SJCRH30 (cell line): ENCODE data around the gene ABCA4. TPM values are rescaled to one million over a fixed set of nuclear protein-coding genes. Genes with fewer than 3 reads are reported as not detected.

ENCODE experiments used
- DNase-seq, 2 experiments: peaks; one replicate each; pipeline ENCODE4 v3.0.0-alpha.2; 2015 to 2020
- H3K27ac ChIP-seq: fragments of 250-450 bp; sonication (Bioruptor Pico); 2 replicates; pipeline ENCODE4 v1.5.1; 2020; ENCODE audit warnings: mild to moderate bottlenecking, moderate library complexity
- H3K27me3 ChIP-seq: fragments of 250-450 bp; sonication (Bioruptor Pico); 2 replicates; pipeline ENCODE4 v1.5.1; 2020; ENCODE audit warnings: mild to moderate bottlenecking, moderate library complexity
- H3K36me3 ChIP-seq: fragments of 250-450 bp; sonication (Bioruptor Pico); 2 replicates; pipeline ENCODE4 v1.5.1; 2020; ENCODE audit warnings: mild to moderate bottlenecking, moderate library complexity
- H3K4me1 ChIP-seq: fragments of 250-450 bp; sonication (Bioruptor Pico); 2 replicates; pipeline ENCODE4 v1.5.1; 2020; ENCODE audit warnings: mild to moderate bottlenecking, moderate library complexity
- H3K4me3 ChIP-seq: fragments of 250-450 bp; sonication (Bioruptor Pico); 2 replicates; pipeline ENCODE4 v1.5.1; 2020; ENCODE audit warnings: mild to moderate bottlenecking, moderate library complexity
- H3K9me3 ChIP-seq: fragments of 250-450 bp; sonication (Bioruptor Pico); replicated peaks from 2 replicates; pipeline ENCODE4 v1.5.1; 2020; ENCODE audit warnings: mild to moderate bottlenecking, moderate library complexity
- total RNA-seq: library from RNA; depleted of rRNA; stranded (reverse); fragments of >200 nt; shearing (Covaris generic); gene quantifications from 2 replicates; pipeline ENCODE4 v1.2.3, GENCODE V29; 2014

The ABCA4 gene
- total RNA-seq, 1 experiment from 2014 or later: 0.08 TPM

GRCh38 chr1:93980320-93981273 lies 140.4 kb downstream of the ABCA4 start:
- Histone ChIP-seq H3K27me3 (no peaks in the 10 kb centered on the region), H3K36me3 (no peaks in the 10 kb centered on the region), H3K27ac (no peak overlapping the region), H3K4me1 (no peaks in the 10 kb centered on the region), H3K4me3 (no peak overlapping the region), H3K9me3 (no peaks in the 10 kb centered on the region)
- peak; percentile 33 to 56 for DNase-seq

GRCh38 chr1:93979718-93980319 lies 141.1 kb downstream of the ABCA4 start:
- H3K27ac ChIP-seq: no peak overlapping the region
- no peaks in the 10 kb centered on the region for H3K4me1 ChIP-seq
- no peak overlapping the region for H3K4me3 ChIP-seq
- no peaks in the 10 kb centered on the region for H3K9me3 ChIP-seq
- no peaks in the 10 kb centered on the region for H3K27me3 ChIP-seq
- DNase-seq: peak; percentile 13 to 28
- no peaks in the 10 kb centered on the region for H3K36me3 ChIP-seq

- no peaks in the 10 kb centered on the region for H3K36me3 ChIP-seq
Measured at GRCh38 chr1:93979040-93979717, 141.8 kb downstream of the ABCA4 start.

GRCh38 chr1:93977598-93977945 lies 143.4 kb downstream of the ABCA4 start:
- Histone ChIP-seq H3K36me3 (no peaks in the 10 kb centered on the region), H3K4me3 (no peak overlapping the region), H3K27me3 (no peaks in the 10 kb centered on the region), H3K9me3 (no peaks in the 10 kb centered on the region), H3K27ac (no peak overlapping the region), H3K4me1 (no peaks in the 10 kb centered on the region)
- no peak for DNase-seq

More at GRCh38 chr1:93979040-93979717, 141.8 kb downstream of the ABCA4 start:
- H3K4me1 ChIP-seq: no peaks in the 10 kb centered on the region
- H3K9me3 ChIP-seq: no peaks in the 10 kb centered on the region
- no peak overlapping the region for H3K4me3 ChIP-seq
- DNase-seq: no peak
- no peaks in the 10 kb centered on the region for H3K27me3 ChIP-seq
- H3K27ac ChIP-seq: no peak overlapping the region

- Histone ChIP-seq H3K27ac (no peak overlapping the region), H3K9me3 (no peaks in the 10 kb centered on the region), H3K4me3 (no peak overlapping the region), H3K4me1 (no peaks in the 10 kb centered on the region), H3K27me3 (no peaks in the 10 kb centered on the region), H3K36me3 (no peaks in the 10 kb centered on the region)
- DNase-seq: no peak
Measured at GRCh38 chr1:93976711-93977597, 144.0 kb downstream of the ABCA4 start.

- H3K4me1 ChIP-seq: no peaks in the 10 kb centered on the region
- H3K27ac ChIP-seq: no peak overlapping the region
- H3K36me3 ChIP-seq: no peaks in the 10 kb centered on the region
- DNase-seq: no peak
- H3K27me3 ChIP-seq: no peaks in the 10 kb centered on the region
- H3K4me3 ChIP-seq: no peak overlapping the region
- H3K9me3 ChIP-seq: no peaks in the 10 kb centered on the region
Measured at GRCh38 chr1:93976291-93976690, 144.7 kb downstream of the ABCA4 start.

GRCh38 chr1:93972341-93972740 lies 148.6 kb downstream of the ABCA4 start:
- H3K9me3 ChIP-seq: no peaks in the 10 kb centered on the region
- DNase-seq: no peak
- H3K4me1 ChIP-seq: no peaks in the 10 kb centered on the region
- H3K4me3 ChIP-seq: no peak overlapping the region
- H3K36me3 ChIP-seq: no peaks in the 10 kb centered on the region
- H3K27ac ChIP-seq: no peak overlapping the region
- H3K27me3 ChIP-seq: no peaks in the 10 kb centered on the region

GRCh38 chr1:93969887-93970286 lies 151.1 kb downstream of the ABCA4 start:
- Histone ChIP-seq H3K36me3 (no peaks in the 10 kb centered on the region), H3K27ac (no peak overlapping the region), H3K4me1 (no peaks in the 10 kb centered on the region), H3K9me3 (no peaks in the 10 kb centered on the region), H3K4me3 (no peak overlapping the region), H3K27me3 (no peaks in the 10 kb centered on the region)
- DNase-seq: no peak

- Histone ChIP-seq H3K27ac (no peak overlapping the region), H3K36me3 (no peaks in the 10 kb centered on the region), H3K27me3 (no peaks in the 10 kb centered on the region), H3K4me1 (no peaks in the 10 kb centered on the region), H3K9me3 (no peaks in the 10 kb centered on the region), H3K4me3 (no peak overlapping the region)
- no peak for DNase-seq
Measured at GRCh38 chr1:93969371-93969770, 151.6 kb downstream of the ABCA4 start.

- no peaks in the 10 kb centered on the region for H3K4me1 ChIP-seq
- no peaks in the 10 kb centered on the region for H3K36me3 ChIP-seq
- H3K27me3 ChIP-seq: no peaks in the 10 kb centered on the region
- DNase-seq: no peak
- no peak overlapping the region for H3K4me3 ChIP-seq
- H3K27ac ChIP-seq: no peak overlapping the region
- no peaks in the 10 kb centered on the region for H3K9me3 ChIP-seq
Measured at GRCh38 chr1:93967306-93967705, 153.6 kb downstream of the ABCA4 start.

GRCh38 chr1:93965888-93966287 lies 155.1 kb downstream of the ABCA4 start:
- Histone ChIP-seq H3K27ac (no peak overlapping the region), H3K4me3 (no peak overlapping the region), H3K27me3 (no peaks in the 10 kb centered on the region), H3K9me3 (no peaks in the 10 kb centered on the region), H3K36me3 (no peaks in the 10 kb centered on the region), H3K4me1 (no peaks in the 10 kb centered on the region)
- DNase-seq: no peak

- H3K27ac ChIP-seq: no peak overlapping the region
- no peaks in the 10 kb centered on the region for H3K9me3 ChIP-seq
- no peaks in the 10 kb centered on the region for H3K36me3 ChIP-seq
- no peak overlapping the region for H3K4me3 ChIP-seq
- H3K27me3 ChIP-seq: no peaks in the 10 kb centered on the region
- H3K4me1 ChIP-seq: no peaks in the 10 kb centered on the region
- no peak for DNase-seq
Measured at GRCh38 chr1:93965256-93965655, 155.7 kb downstream of the ABCA4 start.

- H3K27me3 ChIP-seq: no peaks in the 10 kb centered on the region
- H3K36me3 ChIP-seq: no peaks in the 10 kb centered on the region
- H3K4me1 ChIP-seq: no peaks in the 10 kb centered on the region
- DNase-seq: no peak
- no peak overlapping the region for H3K27ac ChIP-seq
- no peaks in the 10 kb centered on the region for H3K9me3 ChIP-seq
- no peak overlapping the region for H3K4me3 ChIP-seq
Measured at GRCh38 chr1:93964777-93965200, 156.2 kb downstream of the ABCA4 start.

- DNase-seq: no peak
- H3K36me3 ChIP-seq: no peaks in the 10 kb centered on the region
- no peak overlapping the region for H3K27ac ChIP-seq
- no peak overlapping the region for H3K4me3 ChIP-seq
- no peaks in the 10 kb centered on the region for H3K9me3 ChIP-seq
- H3K4me1 ChIP-seq: no peaks in the 10 kb centered on the region
- H3K27me3 ChIP-seq: no peaks in the 10 kb centered on the region
Measured at GRCh38 chr1:93964096-93964776, 156.7 kb downstream of the ABCA4 start.
